ENCODE data around the gene HTR1A. TPM values are rescaled to one million over a fixed set of nuclear protein-coding genes. Genes with fewer than 3 reads are reported as not detected.

HTR1A gene
- total and polyA plus RNA-seq, 2 of the 4 experiments (the other 2 are of a cell fraction): not detected

DNA sequence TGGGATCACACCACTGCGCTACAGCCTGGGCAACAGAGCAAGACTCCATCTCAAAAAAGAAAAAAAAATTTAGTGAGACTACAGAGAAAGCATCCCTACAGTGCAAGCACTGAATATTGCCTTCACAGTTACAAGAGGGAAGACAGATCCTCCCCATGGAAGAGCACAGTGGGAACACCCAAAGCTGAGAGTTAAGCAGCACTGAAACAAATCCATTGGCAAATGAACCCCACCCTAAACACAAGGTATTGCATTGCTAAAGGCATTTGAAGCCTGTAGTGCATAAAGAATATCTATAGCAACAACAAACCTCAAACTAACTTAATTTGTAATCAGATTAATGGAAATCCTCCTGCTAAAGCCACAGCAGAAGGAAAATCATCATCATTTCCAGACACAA is 27.1 kb downstream of the HTR1A start:
- Histone ChIP-seq H2AK9ac (replicated peaks; ENCODE audit: low read depth, low read length, poor library complexity) (no peak overlapping the region), H3K9ac (ENCODE audit: low read depth, low read length) (no peak overlapping the region), H4K20me1 (ENCODE audit: insufficient read depth, low read length) (no peaks in the 10 kb centered on the region), H2AK5ac (ENCODE audit: low read depth, low read length) (no peak overlapping the region), H3K56ac (ENCODE audit: extremely low read depth, insufficient read depth, low read length) (no peak overlapping the region), H3K14ac (replicated peaks; ENCODE audit: low read depth, low read length) (no peak overlapping the region), H3K4me1 (ENCODE audit: control insufficient read depth, insufficient read depth, low read length) (no peaks in the 10 kb centered on the region), H3K79me1 (ENCODE audit: low read depth in 1 of 2, low read length in 2 of 2) (no peaks in the 10 kb centered on the region), H3K36me3 (ENCODE audit: control insufficient read depth, insufficient read depth, low read length) (no peaks in the 10 kb centered on the region), H2BK120ac (ENCODE audit: low read depth, low read length) (no peak overlapping the region), H4K8ac (ENCODE audit: low read depth in 2 of 2, low read length in 2 of 2) (no peak overlapping the region), H3K9me3 (ENCODE audit: control insufficient read depth, insufficient read depth, low read length) (peaks cover 6% of the 10 kb centered on the region), H3K4me2 (ENCODE audit: low read depth, low read length) (no peak overlapping the region), H3K4ac (ENCODE audit: low read depth, low read length) (no peak overlapping the region), H2BK5ac (ENCODE audit: low read depth, low read length, poor library complexity, severe bottlenecking) (no peak overlapping the region), H3K23ac (ENCODE audit: low read depth, low read length) (no peak overlapping the region), H3K27ac (ENCODE audit: insufficient read depth, low read length) (no peak overlapping the region), H3K4me3 (ENCODE audit: insufficient read depth, low read depth, low read length) (no peak overlapping the region), H2BK15ac (ENCODE audit: low read depth, low read length) (no peak overlapping the region), H3K9me1 (ENCODE audit: insufficient read depth, low read length) (no peaks in the 10 kb centered on the region), H4K91ac (ENCODE audit: insufficient read depth, low read depth, low read length) (no peak overlapping the region), H2BK20ac (ENCODE audit: low read depth, low read length) (no peak overlapping the region), H4K5ac (ENCODE audit: low read depth, low read length) (no peak overlapping the region), H3K18ac (ENCODE audit: low read depth, low read length) (no peak overlapping the region), H3K27me3 (ENCODE audit: control insufficient read depth, insufficient read depth, low read length) (no peaks in the 10 kb centered on the region), H2AFZ (replicated peaks; ENCODE audit: low read length, poor library complexity) (no peak overlapping the region)
- dilution Hi-C loops (cut with HindIII; ENCODE audit: low sequenced_read_pairs, unreplicated experiment) (no loop called here), intact Hi-C loops (cut with micrococcal nuclease) (no loop called here), in situ Hi-C loops (cut with MboI; ENCODE audit: low sequenced_read_pairs) (no loop called here)
- BruUV-seq (replicated peaks): no TSS peak
- TF ChIP-seq CEBPB (IDR thresholded peaks at IDR 0.05; ENCODE audit: low read depth, low read length) (no peak), RCOR1 (IDR thresholded peaks at IDR 0.05; ENCODE audit: insufficient replicate concordance, low read length) (no peak), FOS (IDR thresholded peaks at IDR 0.05; ENCODE audit: low read depth, low read length) (no peak), MXI1 (IDR thresholded peaks at IDR 0.05; ENCODE audit: borderline replicate concordance, low read depth, low read length) (no peak), MAFK (IDR thresholded peaks at IDR 0.05; ENCODE audit: low read depth, low read length) (no peak), CHD1 (IDR thresholded peaks at IDR 0.05; ENCODE audit: low read depth, low read length) (no peak), POLR2A (IDR thresholded peaks at IDR 0.05; ENCODE audit: low read depth, low read length) (no peak), SMC3 (IDR thresholded peaks at IDR 0.05; ENCODE audit: low read depth, low read length) (no peak), RAD21 (IDR thresholded peaks at IDR 0.05; ENCODE audit: low read length) (no peak), BHLHE40 (IDR thresholded peaks at IDR 0.05; ENCODE audit: low read depth, low read length) (no peak), NFE2L2 (IDR thresholded peaks at IDR 0.05; ENCODE audit: low read depth, low read length) (no peak), MAZ (IDR thresholded peaks at IDR 0.05; ENCODE audit: borderline replicate concordance, low read depth, low read length) (no peak), RFX5 (IDR thresholded peaks at IDR 0.05; ENCODE audit: low read depth, low read length) (no peak)
- TF ChIP-seq, protein P1, sequence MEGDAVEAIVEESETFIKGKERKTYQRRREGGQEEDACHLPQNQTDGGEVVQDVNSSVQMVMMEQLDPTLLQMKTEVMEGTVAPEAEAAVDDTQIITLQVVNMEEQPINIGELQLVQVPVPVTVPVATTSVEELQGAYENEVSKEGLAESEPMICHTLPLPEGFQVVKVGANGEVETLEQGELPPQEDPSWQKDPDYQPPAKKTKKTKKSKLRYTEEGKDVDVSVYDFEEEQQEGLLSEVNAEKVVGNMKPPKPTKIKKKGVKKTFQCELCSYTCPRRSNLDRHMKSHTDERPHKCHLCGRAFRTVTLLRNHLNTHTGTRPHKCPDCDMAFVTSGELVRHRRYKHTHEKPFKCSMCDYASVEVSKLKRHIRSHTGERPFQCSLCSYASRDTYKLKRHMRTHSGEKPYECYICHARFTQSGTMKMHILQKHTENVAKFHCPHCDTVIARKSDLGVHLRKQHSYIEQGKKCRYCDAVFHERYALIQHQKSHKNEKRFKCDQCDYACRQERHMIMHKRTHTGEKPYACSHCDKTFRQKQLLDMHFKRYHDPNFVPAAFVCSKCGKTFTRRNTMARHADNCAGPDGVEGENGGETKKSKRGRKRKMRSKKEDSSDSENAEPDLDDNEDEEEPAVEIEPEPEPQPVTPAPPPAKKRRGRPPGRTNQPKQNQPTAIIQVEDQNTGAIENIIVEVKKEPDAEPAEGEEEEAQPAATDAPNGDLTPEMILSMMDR (conservative IDR thresholded peaks at IDR 0.05; ENCODE audit: low read depth, low read length): no peak
- TF ChIP-seq, protein P2, sequence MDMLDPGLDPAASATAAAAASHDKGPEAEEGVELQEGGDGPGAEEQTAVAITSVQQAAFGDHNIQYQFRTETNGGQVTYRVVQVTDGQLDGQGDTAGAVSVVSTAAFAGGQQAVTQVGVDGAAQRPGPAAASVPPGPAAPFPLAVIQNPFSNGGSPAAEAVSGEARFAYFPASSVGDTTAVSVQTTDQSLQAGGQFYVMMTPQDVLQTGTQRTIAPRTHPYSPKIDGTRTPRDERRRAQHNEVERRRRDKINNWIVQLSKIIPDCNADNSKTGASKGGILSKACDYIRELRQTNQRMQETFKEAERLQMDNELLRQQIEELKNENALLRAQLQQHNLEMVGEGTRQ (IDR thresholded peaks at IDR 0.05; ENCODE audit: low read depth, low read length): no peak
- TF ChIP-seq, protein P3, sequence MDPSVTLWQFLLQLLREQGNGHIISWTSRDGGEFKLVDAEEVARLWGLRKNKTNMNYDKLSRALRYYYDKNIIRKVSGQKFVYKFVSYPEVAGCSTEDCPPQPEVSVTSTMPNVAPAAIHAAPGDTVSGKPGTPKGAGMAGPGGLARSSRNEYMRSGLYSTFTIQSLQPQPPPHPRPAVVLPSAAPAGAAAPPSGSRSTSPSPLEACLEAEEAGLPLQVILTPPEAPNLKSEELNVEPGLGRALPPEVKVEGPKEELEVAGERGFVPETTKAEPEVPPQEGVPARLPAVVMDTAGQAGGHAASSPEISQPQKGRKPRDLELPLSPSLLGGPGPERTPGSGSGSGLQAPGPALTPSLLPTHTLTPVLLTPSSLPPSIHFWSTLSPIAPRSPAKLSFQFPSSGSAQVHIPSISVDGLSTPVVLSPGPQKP (IDR thresholded peaks at IDR 0.05; ENCODE audit: borderline replicate concordance, low read depth, low read length): no peak
- DNase-seq (no peak), ATAC-seq (ENCODE audit: low read depth) (no peak)
- CTCF ChIA-PET: interaction anchor here (0.6 kb wide), 1 partner anchor 915 kb away, joined by 5 read pairs; no protein-coding TSS in a partner anchor
- WGBS, 2 experiments (ENCODE audit: extremely low coverage in 2 of 2, insufficient read length in 1 of 2): no CpG with 5 or more reads among the region's 1 CpG
- POLR2A ChIA-PET (ENCODE audit: unreplicated experiment): no interaction called here

Data from IMR-90 (cell line).